Endothelial cell of umbilical vein (primary cell): ENCODE data around the gene NKD1. TPM values are rescaled to one million over a fixed set of nuclear protein-coding genes. Genes with fewer than 3 reads are reported as not detected.

Experiments
- BruUV-seq: library from RNA; stranded (reverse); fragments of 400-500 nt; replicated peaks from 2 replicates; lab custom pipeline; 2021; lab: Mats Ljungman, UMichigan
- CTCF ChIA-PET: fragments of 300-600, 350-600 bp; sonication (Branson Sonifier 250); formaldehyde crosslinking; loops from one replicate; lab custom pipeline; 2021; ENCODE audit warnings: antibody characterized with exemption, inconsistent platforms; lab: Charles Lee
- POLR2A ChIA-PET: fragments of 300-600, 350-600 bp; sonication (Branson Sonifier 250); formaldehyde crosslinking; loops from one replicate; lab custom pipeline; 2021; ENCODE audit warnings: antibody characterized with exemption, inconsistent platforms; lab: Charles Lee
- DNase-seq: peaks from one replicate; pipeline ENCODE4 v3.0.0-alpha.2; 2011; ENCODE audit warnings: low read depth, low spot score
- FAIRE-seq: peaks from 2 replicates; lab custom pipeline; 2011; peaks lifted over from hg19 to GRCh38; lab: Jason Lieb, UNC
- H2AFZ ChIP-seq: 2 replicates; pipeline ENCODE4 v1.6.0; 2012; ENCODE audit warnings: low read depth, low read length, control low read depth, inconsistent platforms
- H3K27ac ChIP-seq: 2 replicates; pipeline ENCODE4 v1.5.1; 2011; ENCODE audit warnings: low read depth, mild to moderate bottlenecking, control low read depth, low read length, moderate library complexity; ENCODE audit not compliant: insufficient read depth
- H3K27me3 ChIP-seq, 2 experiments: 2 replicates each; pipeline versions ENCODE4 v1.6.0 to v1.6.1; 2011; ENCODE audit warnings: low read length in 2 of 2, mixed read lengths in 1 of 2; ENCODE audit not compliant: control insufficient read depth in 2 of 2, insufficient read depth in 2 of 2
- H3K36me3 ChIP-seq, 2 experiments: 2 replicates in 1 of 2; 3 replicates in 1 of 2; pipeline ENCODE4 v1.5.1; 2011; ENCODE audit warnings: low read length in 2 of 2, mild to moderate bottlenecking in 1 of 2, moderate library complexity in 1 of 2; ENCODE audit not compliant: control insufficient read depth in 2 of 2, insufficient read depth in 2 of 2; ENCODE audit errors: extremely low read depth in 1 of 2
- H3K4me1 ChIP-seq: 3 replicates; pipeline ENCODE4 v1.5.1; 2011; ENCODE audit warnings: mild to moderate bottlenecking, low read length; ENCODE audit not compliant: control insufficient read depth, insufficient read depth; ENCODE audit errors: extremely low read depth
- H3K4me2 ChIP-seq: 2 replicates; pipeline ENCODE4 v1.6.1; 2011; ENCODE audit warnings: low read length, control low read depth, mixed read lengths; ENCODE audit not compliant: insufficient read depth
- H3K4me3 ChIP-seq, 3 experiments: fragments of 200-600 bp in 1 of 3; sonication (generic), shearing (Covaris generic) in 1 of 3; replicated peaks in 1 of 3; 2 replicates each; pipeline ENCODE4 v1.5.1; 2011 to 2016; ENCODE audit warnings: control low read depth in 3 of 3, low read length in 3 of 3, mild to moderate bottlenecking in 2 of 3, inconsistent platforms in 1 of 3, low read depth in 1 of 3, moderate library complexity in 1 of 3; ENCODE audit not compliant: insufficient read depth in 1 of 3
- H3K79me2 ChIP-seq: 2 replicates; pipeline ENCODE4 v1.6.0; 2012; ENCODE audit warnings: low read length, inconsistent platforms; ENCODE audit not compliant: control insufficient read depth, insufficient read depth
- H3K9ac ChIP-seq: replicated peaks from 2 replicates; pipeline ENCODE3; 2011; ENCODE audit warnings: low read length, control low read depth; ENCODE audit not compliant: insufficient read depth; ENCODE audit errors: extremely low read depth
- H3K9me1 ChIP-seq: replicated peaks from 3 replicates; pipeline ENCODE4 v1.6.0; 2011; ENCODE audit warnings: mild to moderate bottlenecking, low read length; ENCODE audit not compliant: control insufficient read depth, insufficient read depth; ENCODE audit errors: extremely low read depth
- H3K9me3 ChIP-seq: replicated peaks from 2 replicates; pipeline ENCODE4 v1.5.1; 2012; ENCODE audit warnings: low read length, inconsistent platforms; ENCODE audit not compliant: control insufficient read depth, insufficient read depth
- H4K20me1 ChIP-seq: replicated peaks from 2 replicates; pipeline ENCODE3; 2011; ENCODE audit warnings: mild to moderate bottlenecking, low read length; ENCODE audit not compliant: control insufficient read depth, insufficient read depth; ENCODE audit errors: extremely low read depth
- CTCF ChIP-seq, 2 donors: IDR thresholded peaks; 1 replicate in 1 of 2; 2 replicates in 1 of 2; pipeline ENCODE4 v1.5.1; 2011; ENCODE audit warnings: low read length in 2 of 2, mild to moderate bottlenecking in 2 of 2, moderate library complexity in 2 of 2, control low read depth in 1 of 2, inconsistent platforms in 1 of 2, low read depth in 1 of 2; ENCODE audit not compliant: insufficient read depth in 1 of 2; ENCODE audit errors: extremely low read depth in 1 of 2
- EZH2 ChIP-seq: IDR thresholded peaks from 2 replicates; pipeline ENCODE4 v1.6.1; 2012; ENCODE audit warnings: borderline replicate concordance, low read depth, mild to moderate bottlenecking, moderate library complexity, low read length, inconsistent platforms; ENCODE audit not compliant: severe bottlenecking
- FOS ChIP-seq: IDR thresholded peaks from 2 replicates; pipeline ENCODE4 v1.6.1; 2011; ENCODE audit warnings: mild to moderate bottlenecking, low read length, moderate library complexity, borderline replicate concordance; ENCODE audit not compliant: insufficient read depth
- GATA2 ChIP-seq: IDR thresholded peaks from 2 replicates; pipeline ENCODE4 v1.7.0; 2011; ENCODE audit warnings: low read depth, mild to moderate bottlenecking, moderate library complexity, mixed read lengths, low read length; ENCODE audit not compliant: insufficient read length, insufficient read depth
- JUN ChIP-seq: IDR thresholded peaks from 2 replicates; pipeline ENCODE4 v1.6.1; 2011; ENCODE audit warnings: borderline replicate concordance, low read depth; ENCODE audit not compliant: insufficient read length, insufficient read depth
- MAX ChIP-seq: IDR thresholded peaks from 2 replicates; pipeline ENCODE4 v1.6.1; 2011; ENCODE audit not compliant: insufficient read depth, insufficient read length
- MYC ChIP-seq: IDR thresholded peaks from one replicate; pipeline ENCODE4 v1.6.1; 2011; ENCODE audit warnings: mild to moderate bottlenecking, low read depth, low read length
- POLR2A ChIP-seq: IDR thresholded peaks from 2 replicates; pipeline ENCODE4 v1.6.1; 2012; ENCODE audit warnings: low read depth, mild to moderate bottlenecking, control low read depth, low read length
- POLR2AphosphoS5 ChIP-seq: IDR thresholded peaks from 2 replicates; pipeline ENCODE4 v1.6.1; 2012; ENCODE audit warnings: low read depth, mild to moderate bottlenecking, control low read depth, low read length, moderate library complexity; ENCODE audit not compliant: insufficient read depth
- dilution Hi-C: fragments of 300-500 bp; cut with MboI; formaldehyde crosslinking; loops from one replicate; pipeline ENCODE4 v1.15.0; 2019; ENCODE audit warnings: low sequenced_read_pairs; ENCODE audit not compliant: extremely low pct_ligation_motif_present
- intact Hi-C: fragments of 100-400 bp; cut with micrococcal nuclease; formaldehyde crosslinking; loops from one replicate; pipeline ENCODE4 v1.10.0; 2022
- polyA plus RNA-seq, 4 experiments: library from polyadenylated mRNA; depleted of rRNA in 3 of 4; stranded (reverse) in 3 of 4; unstranded in 1 of 4; fragments of >200 nt; gene quantifications; 2 replicates each; pipeline versions ENCODE4 v1.2.1 to v1.2.3, GENCODE V29; 2011 to 2012; ENCODE audit warnings: missing spikeins in 1 of 4
- total RNA-seq: library from RNA; stranded (reverse); gene quantifications from 2 replicates; pipeline ENCODE4 v1.2.3, GENCODE V29; 2021

The NKD1 gene
- total and polyA plus RNA-seq, 2 donors (not counting 3 experiments of a cell fraction or from before 2014, with no cell fraction given), result not detected

GRCh38 chr16:50618238-50618918 is 70.2 kb downstream of the NKD1 start:
- POLR2A ChIA-PET, result no interaction called here
- Histone ChIP-seq H3K4me1 (no peaks in the 10 kb centered on the region), H3K79me2 (no peaks in the 10 kb centered on the region), H3K4me3 (no peak overlapping the region), H2AFZ (no peak overlapping the region), H3K27ac (no peak overlapping the region), H3K9ac (no peak overlapping the region), H3K4me2 (no peak overlapping the region), H3K9me3 (no peaks in the 10 kb centered on the region), H3K36me3 (no peaks in the 10 kb centered on the region), H3K27me3 (no peaks in the 10 kb centered on the region), H4K20me1 (no peaks in the 10 kb centered on the region), H3K9me1 (no peaks in the 10 kb centered on the region)
- TF ChIP-seq CTCF (IDR thresholded peaks at IDR 0.05; ENCODE audit: extremely low read depth in 1 of 2, insufficient read depth in 1 of 2, low read depth in 1 of 2, low read length in 2 of 2) (no peak), MAX (no peak), FOS (no peak), POLR2A (no peak), JUN (no peak), GATA2 (no peak), EZH2 (no peak), MYC (no peak), POLR2AphosphoS5 (no peak)
- dilution Hi-C loops (no loop called here), intact Hi-C loops (no loop called here)
- BruUV-seq, result no TSS peak
- DNase-seq (no peak), FAIRE-seq (no peak)
- CTCF ChIA-PET, result interaction anchor here (0.7 kb wide), 1 partner anchor 17 kb away, joined by 4 read pairs; no protein-coding TSS in a partner anchor
